Fibroblast of lung (primary cell): Measurements from ENCODE around the gene BCAR3.

Experiments used
- CTCF ChIP-seq, 2 donors: IDR thresholded peaks in 1 of 2; conservative IDR thresholded peaks in 1 of 2; 1 replicate in 1 of 2; 2 replicates in 1 of 2; pipeline ENCODE4 v1.5.1; 2011 to 2012; ENCODE audit warnings: low read length in 2 of 2, control low read depth in 1 of 2, inconsistent platforms in 1 of 2, low read depth in 1 of 2, mild to moderate bottlenecking in 1 of 2
- EZH2 ChIP-seq: IDR thresholded peaks from 2 replicates; pipeline ENCODE4 v1.5.1; 2012; ENCODE audit warnings: low read length, control low read depth, mild to moderate bottlenecking; ENCODE audit errors: missing control alignments

DNA sequence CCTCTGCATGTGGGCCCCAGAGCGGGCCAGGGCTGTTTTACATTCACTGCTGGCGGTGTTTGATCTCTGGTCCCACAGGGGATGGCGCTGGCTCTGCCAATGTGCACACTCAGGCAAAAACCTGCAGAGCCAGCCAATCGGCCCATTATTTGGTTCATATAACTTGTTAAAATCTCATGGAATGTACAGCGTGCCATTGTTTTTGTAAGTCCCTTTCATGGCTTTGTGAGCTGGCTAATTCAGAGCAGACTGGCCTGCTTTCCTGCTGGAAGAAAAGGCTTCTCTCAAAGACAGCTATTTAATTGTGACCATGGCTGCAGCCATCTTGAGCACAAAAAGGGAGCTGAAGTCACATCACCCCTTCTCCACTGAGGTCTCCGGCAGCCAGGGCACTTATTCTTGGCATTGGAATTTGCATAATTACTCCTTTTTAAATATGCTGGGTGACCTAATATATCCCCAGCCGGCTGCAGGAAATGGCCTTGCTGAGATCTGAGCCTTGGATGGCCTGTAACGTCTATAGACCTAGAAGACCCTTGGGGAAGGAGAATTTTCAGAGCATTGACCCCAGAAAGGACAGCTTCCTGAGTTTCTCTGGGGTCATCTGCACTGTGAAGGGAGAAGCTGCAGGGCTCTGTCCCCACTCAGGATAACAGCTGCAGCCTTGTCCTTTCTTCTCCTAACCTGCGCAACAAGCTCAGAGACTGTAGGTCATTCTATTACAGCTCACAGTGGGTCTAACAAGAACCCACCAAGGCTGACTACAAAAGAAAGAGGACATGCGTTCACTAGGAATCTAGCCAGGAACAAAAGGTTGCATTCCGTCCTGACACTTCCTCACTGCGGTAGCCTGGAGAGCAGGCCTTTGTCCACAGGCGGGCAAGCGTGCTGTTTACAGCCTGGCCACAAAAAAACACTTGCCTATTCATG is 45.8 kb downstream of the BCAR3 start:
- TF ChIP-seq CTCF (conservative IDR thresholded peaks at IDR 0.05 in 1 of 2, IDR thresholded peaks at IDR 0.05 in 1 of 2; ENCODE audit: low read depth in 1 of 2, low read length in 2 of 2) (no peak), EZH2 (no peak)
